Astrocyte (in vitro differentiated cells and primary cell): ENCODE data around the gene UTRN. TPM values are rescaled to one million over a fixed set of nuclear protein-coding genes. Genes with fewer than 3 reads are reported as not detected.

ENCODE experiments used
- DNase-seq: peaks from one replicate; pipeline ENCODE4 v3.0.0-alpha.2; 2010; ENCODE audit warnings: low read depth
- FAIRE-seq: peaks from 2 replicates; lab custom pipeline; 2011; peaks lifted over from hg19 to GRCh38; lab: Jason Lieb, UNC
- H2AFZ ChIP-seq: 2 replicates; pipeline ENCODE4 v1.6.0; 2012; ENCODE audit warnings: low read depth, low read length, inconsistent platforms
- H3K27ac ChIP-seq: 2 replicates; pipeline ENCODE4 v1.5.1; 2011; ENCODE audit warnings: low read depth, low read length, inconsistent platforms
- H3K27me3 ChIP-seq: 2 replicates; pipeline ENCODE4 v1.6.0; 2011; ENCODE audit warnings: low read length, inconsistent platforms; ENCODE audit not compliant: insufficient read depth
- H3K36me3 ChIP-seq: 2 replicates; pipeline ENCODE4 v1.5.1; 2011; ENCODE audit warnings: low read length, inconsistent platforms; ENCODE audit not compliant: insufficient read depth
- H3K4me1 ChIP-seq: 2 replicates; pipeline ENCODE4 v1.5.1; 2011; ENCODE audit warnings: low read length, inconsistent platforms; ENCODE audit not compliant: insufficient read depth
- H3K4me2 ChIP-seq: 2 replicates; pipeline ENCODE4 v1.6.0; 2012; ENCODE audit warnings: low read length, inconsistent platforms
- H3K4me3 ChIP-seq: 2 replicates; pipeline ENCODE4 v1.5.1; 2011; ENCODE audit warnings: low read depth, mild to moderate bottlenecking, low read length, inconsistent platforms; ENCODE audit not compliant: insufficient read depth
- H3K79me2 ChIP-seq: 2 replicates; pipeline ENCODE4 v1.6.0; 2012; ENCODE audit warnings: mild to moderate bottlenecking, low read length, inconsistent platforms; ENCODE audit not compliant: insufficient read depth
- H3K9ac ChIP-seq: 2 replicates; pipeline ENCODE4 v1.6.0; 2012; ENCODE audit warnings: mild to moderate bottlenecking, low read length, inconsistent platforms
- H3K9me3 ChIP-seq: 2 replicates; pipeline ENCODE4 v1.5.1; 2012; ENCODE audit warnings: low read depth, mild to moderate bottlenecking, low read length, inconsistent platforms; ENCODE audit not compliant: insufficient read depth
- H4K20me1 ChIP-seq: 2 replicates; pipeline ENCODE4 v1.6.0; 2012; ENCODE audit warnings: low read length, inconsistent platforms; ENCODE audit not compliant: insufficient read depth
- H3K27ac Mint-ChIP-seq: one replicate; pipeline ENCODE4 v1.8.0; 2021; ENCODE audit warnings: mild to moderate bottlenecking, mixed read lengths; ENCODE audit not compliant: unreplicated experiment
- H3K27me3 Mint-ChIP-seq: one replicate; pipeline ENCODE4 v1.8.0; 2021; ENCODE audit warnings: low read depth, mixed read lengths; ENCODE audit not compliant: unreplicated experiment
- H3K36me3 Mint-ChIP-seq: one replicate; pipeline ENCODE4 v1.8.0; 2021; ENCODE audit warnings: low read depth, mixed read lengths; ENCODE audit not compliant: unreplicated experiment
- H3K4me1 Mint-ChIP-seq: one replicate; pipeline ENCODE4 v1.8.0; 2021; ENCODE audit warnings: low read depth, mixed read lengths; ENCODE audit not compliant: unreplicated experiment
- H3K4me3 Mint-ChIP-seq: one replicate; pipeline ENCODE4 v1.8.0; 2021; ENCODE audit warnings: mild to moderate bottlenecking, moderate library complexity, mixed read lengths; ENCODE audit not compliant: unreplicated experiment
- H3K9me3 Mint-ChIP-seq: one replicate; pipeline ENCODE4 v1.8.0; 2021; ENCODE audit warnings: mild to moderate bottlenecking, mixed read lengths; ENCODE audit not compliant: unreplicated experiment
- EZH2 ChIP-seq: IDR thresholded peaks from 2 replicates; pipeline ENCODE4 v1.6.1; 2012; ENCODE audit warnings: mild to moderate bottlenecking, low read length, inconsistent platforms; ENCODE audit not compliant: insufficient read depth
- total RNA-seq: library from RNA; stranded (reverse); gene quantifications from 2 replicates; pipeline ENCODE4 v1.2.1, GENCODE V29; 2021
- TF ChIP-seq, protein P1 (sequence below): IDR thresholded peaks from 2 replicates; pipeline ENCODE4 v1.5.1; 2011; ENCODE audit warnings: low read depth, mild to moderate bottlenecking, inconsistent platforms, low read length, moderate library complexity; ENCODE audit not compliant: insufficient read depth

Gene UTRN
- total RNA-seq, 1 donor from 2014 or later, result 86.3 TPM

DNA sequence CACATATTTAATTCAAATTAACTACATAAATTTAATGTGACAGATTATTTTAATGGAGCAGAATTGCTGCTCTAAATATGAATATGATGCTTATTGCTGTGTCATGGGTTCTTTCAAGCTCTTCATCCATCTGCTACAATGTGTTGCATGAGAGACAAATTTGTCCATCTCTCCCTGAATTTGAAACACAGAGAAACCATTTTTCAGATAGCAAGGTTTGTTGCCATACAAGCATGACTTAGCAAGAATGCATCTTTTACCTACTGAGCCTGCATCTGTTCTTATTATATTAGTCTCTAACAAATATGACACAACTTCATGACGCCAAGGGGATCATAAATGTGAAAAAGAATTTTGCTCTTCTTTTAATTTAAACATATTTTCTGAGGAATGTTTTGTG lies 8.0 kb upstream of the UTRN start:
- no peak overlapping the region for H3K27ac ChIP-seq
- H3K4me1 Mint-ChIP-seq, result peaks cover 3% of the 10 kb centered on the region
- no peak overlapping the region for H3K4me2 ChIP-seq
- no peak overlapping the region for H3K27ac Mint-ChIP-seq
- H3K36me3 ChIP-seq, result no peaks in the 10 kb centered on the region
- H3K9ac ChIP-seq, result no peak overlapping the region
- DNase-seq (no peak), FAIRE-seq (no peak)
- TF ChIP-seq EZH2, result no peak
- TF ChIP-seq, protein P1, sequence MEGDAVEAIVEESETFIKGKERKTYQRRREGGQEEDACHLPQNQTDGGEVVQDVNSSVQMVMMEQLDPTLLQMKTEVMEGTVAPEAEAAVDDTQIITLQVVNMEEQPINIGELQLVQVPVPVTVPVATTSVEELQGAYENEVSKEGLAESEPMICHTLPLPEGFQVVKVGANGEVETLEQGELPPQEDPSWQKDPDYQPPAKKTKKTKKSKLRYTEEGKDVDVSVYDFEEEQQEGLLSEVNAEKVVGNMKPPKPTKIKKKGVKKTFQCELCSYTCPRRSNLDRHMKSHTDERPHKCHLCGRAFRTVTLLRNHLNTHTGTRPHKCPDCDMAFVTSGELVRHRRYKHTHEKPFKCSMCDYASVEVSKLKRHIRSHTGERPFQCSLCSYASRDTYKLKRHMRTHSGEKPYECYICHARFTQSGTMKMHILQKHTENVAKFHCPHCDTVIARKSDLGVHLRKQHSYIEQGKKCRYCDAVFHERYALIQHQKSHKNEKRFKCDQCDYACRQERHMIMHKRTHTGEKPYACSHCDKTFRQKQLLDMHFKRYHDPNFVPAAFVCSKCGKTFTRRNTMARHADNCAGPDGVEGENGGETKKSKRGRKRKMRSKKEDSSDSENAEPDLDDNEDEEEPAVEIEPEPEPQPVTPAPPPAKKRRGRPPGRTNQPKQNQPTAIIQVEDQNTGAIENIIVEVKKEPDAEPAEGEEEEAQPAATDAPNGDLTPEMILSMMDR, result no peak
- H3K79me2 ChIP-seq, result no peaks in the 10 kb centered on the region
- H3K27me3 Mint-ChIP-seq, result no peaks in the 10 kb centered on the region
- H3K27me3 ChIP-seq, result no peaks in the 10 kb centered on the region
- H4K20me1 ChIP-seq, result no peaks in the 10 kb centered on the region
- H3K36me3 Mint-ChIP-seq, result peaks cover 7% of the 10 kb centered on the region
- H3K9me3 Mint-ChIP-seq, result no peaks in the 10 kb centered on the region
- no peak overlapping the region for H3K4me3 ChIP-seq
- H2AFZ ChIP-seq, result no peak overlapping the region
- no peak overlapping the region for H3K4me3 Mint-ChIP-seq
- no peaks in the 10 kb centered on the region for H3K4me1 ChIP-seq
- H3K9me3 ChIP-seq, result no peaks in the 10 kb centered on the region

DNA sequence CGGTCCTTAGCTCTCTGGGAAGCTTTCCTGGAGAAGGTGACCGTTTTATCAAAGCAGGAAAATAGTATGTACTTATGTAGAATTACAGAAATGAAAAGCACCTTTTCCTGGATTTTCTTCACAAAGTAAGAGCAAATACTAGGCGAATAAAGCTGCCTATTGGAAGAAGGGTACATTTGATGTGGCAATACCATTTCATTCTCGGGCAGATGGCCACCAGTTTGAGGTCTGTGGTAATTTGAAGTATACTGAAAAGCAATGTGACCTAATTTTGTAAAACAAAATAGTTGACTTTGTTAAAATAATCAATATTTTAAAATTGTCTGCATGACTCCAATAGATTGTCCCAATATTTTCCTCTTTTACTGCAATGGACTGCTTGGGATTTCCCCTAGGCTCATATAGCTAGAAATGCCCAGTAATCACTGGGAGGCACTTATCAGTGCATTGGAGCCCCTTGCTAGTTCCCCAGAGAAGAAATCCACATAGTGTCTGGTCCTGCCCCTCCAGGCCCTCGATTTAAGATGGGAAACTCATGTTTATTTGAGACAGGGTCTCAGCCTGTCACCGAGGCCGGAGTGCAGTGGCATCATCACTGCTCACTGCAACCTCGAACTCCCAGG lies 7.4 kb upstream of the UTRN start:
- H3K4me3 ChIP-seq, result no peak overlapping the region
- FAIRE-seq (no peak), DNase-seq (no peak)
- Mint-ChIP-seq H3K4me3 (no peak overlapping the region), H3K9me3 (no peaks in the 10 kb centered on the region), H3K36me3 (peaks cover 7% of the 10 kb centered on the region), H3K27ac (no peak overlapping the region), H3K27me3 (no peaks in the 10 kb centered on the region), H3K4me1 (peaks cover 3% of the 10 kb centered on the region)
- H3K9me3 ChIP-seq, result no peaks in the 10 kb centered on the region
- H3K27me3 ChIP-seq, result no peaks in the 10 kb centered on the region
- TF ChIP-seq, protein P1, result no peak
- no peak for TF ChIP-seq EZH2
- H4K20me1 ChIP-seq, result no peaks in the 10 kb centered on the region
- H3K27ac ChIP-seq, result no peak overlapping the region
- H3K4me1 ChIP-seq, result no peaks in the 10 kb centered on the region
- no peak overlapping the region for H3K9ac ChIP-seq
- H3K79me2 ChIP-seq, result no peaks in the 10 kb centered on the region
- no peak overlapping the region for H2AFZ ChIP-seq
- H3K36me3 ChIP-seq, result no peaks in the 10 kb centered on the region
- no peak overlapping the region for H3K4me2 ChIP-seq

DNA sequence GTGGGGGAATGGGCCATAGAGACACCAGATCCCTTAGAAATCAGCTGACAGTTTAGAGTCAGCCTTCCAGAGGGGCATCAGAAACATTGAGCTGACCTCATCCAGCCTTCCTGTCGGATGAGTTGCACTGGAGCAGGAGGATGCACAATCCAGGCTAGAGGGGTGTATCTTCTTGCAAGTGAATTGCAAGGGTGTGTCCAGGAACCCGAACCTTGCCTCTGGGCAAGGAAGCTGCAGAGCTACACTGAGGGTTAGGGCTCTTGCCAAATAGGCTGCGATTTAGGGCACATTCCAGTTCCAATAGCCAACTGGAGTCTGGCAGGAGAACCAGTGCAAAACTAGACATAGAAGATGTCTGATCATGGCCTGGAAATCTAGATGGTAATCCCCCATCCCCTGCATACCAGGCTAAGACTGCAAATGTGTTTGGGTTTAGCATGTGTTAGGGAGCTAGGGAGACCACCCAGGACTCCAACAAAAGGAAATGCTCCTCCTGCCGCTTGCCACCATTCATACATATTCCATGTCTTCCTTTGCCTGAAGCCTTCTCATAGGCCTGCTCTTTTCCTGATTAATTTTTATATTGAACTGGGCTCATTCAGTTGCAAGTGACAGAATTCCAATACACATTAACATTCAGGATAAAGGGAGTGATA lies 6.3 kb upstream of the UTRN start:
- peaks cover 3% of the 10 kb centered on the region for H3K4me1 ChIP-seq
- FAIRE-seq, result no peak
- Mint-ChIP-seq H3K9me3 (no peaks in the 10 kb centered on the region), H3K27ac (no peak overlapping the region), H3K4me1 (peaks cover 5% of the 10 kb centered on the region), H3K4me3 (no peak overlapping the region), H3K27me3 (no peaks in the 10 kb centered on the region), H3K36me3 (peaks cover 7% of the 10 kb centered on the region)
- no peaks in the 10 kb centered on the region for H3K9me3 ChIP-seq
- no peaks in the 10 kb centered on the region for H3K27me3 ChIP-seq
- H3K27ac ChIP-seq, result no peak overlapping the region
- H4K20me1 ChIP-seq, result no peaks in the 10 kb centered on the region
- TF ChIP-seq, protein P1, result no peak
- no peak for TF ChIP-seq EZH2
- H3K36me3 ChIP-seq, result no peaks in the 10 kb centered on the region
- no peak overlapping the region for H3K9ac ChIP-seq
- no peak overlapping the region for H2AFZ ChIP-seq
- H3K4me2 ChIP-seq, result no peak overlapping the region
- H3K79me2 ChIP-seq, result no peaks in the 10 kb centered on the region
- no peak for DNase-seq
- H3K4me3 ChIP-seq, result no peak overlapping the region
